ENCODE data around the gene OTOR. TPM values are rescaled to one million over a fixed set of nuclear protein-coding genes. Genes with fewer than 3 reads are reported as not detected.
A peak's percentile ranks its signal among the peaks of the same experiment; 100 is the strongest.

OTOR gene
- total and polyA plus RNA-seq, 2 of the 13 experiments (the other 11 are each of a cell fraction or from before 2014, with no cell fraction given): not detected

DNA sequence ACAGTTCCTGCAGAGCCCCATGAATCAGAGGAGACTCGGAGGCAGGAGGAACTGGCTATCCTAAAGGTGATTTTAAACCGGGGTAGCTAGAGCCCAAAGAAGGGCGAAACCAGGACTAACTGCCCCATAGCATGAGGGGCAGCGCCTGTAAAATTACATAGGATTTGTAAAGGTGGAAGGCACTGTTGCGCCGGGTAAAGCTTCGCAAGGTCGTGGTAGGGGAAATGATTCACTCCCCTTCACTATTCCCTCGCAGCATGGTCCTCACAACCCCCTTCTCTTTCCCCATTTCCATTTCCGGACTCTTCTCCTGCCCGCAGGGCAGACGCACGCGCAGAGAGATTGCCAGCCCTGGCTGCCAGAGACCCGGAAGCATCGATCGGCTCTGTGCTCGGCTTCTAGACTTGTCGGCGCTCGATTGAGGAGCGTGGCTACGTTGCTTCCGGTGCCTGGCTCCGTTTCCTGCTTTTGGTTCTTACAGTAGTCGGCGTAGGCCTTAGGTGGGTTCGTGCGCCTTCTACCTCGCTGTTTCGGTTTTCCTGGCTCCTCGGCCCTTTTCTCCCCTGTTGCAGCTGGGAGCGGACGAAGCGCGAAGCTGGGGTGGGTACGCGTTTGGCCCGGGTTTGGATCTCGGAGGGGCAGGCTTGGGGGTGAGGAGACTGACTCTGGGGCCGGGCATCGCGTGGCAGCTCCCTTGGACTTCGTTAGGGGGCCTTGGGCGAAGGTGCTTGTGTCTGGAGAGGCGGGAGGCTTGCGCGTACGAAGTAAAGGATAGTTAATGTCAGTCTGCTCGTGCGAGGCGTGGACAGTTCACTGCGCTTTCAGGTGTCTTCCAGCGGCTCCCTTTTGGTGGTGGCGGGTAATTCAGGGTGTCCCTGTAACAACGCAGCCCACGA lies 18.3 kb upstream of the OTOR start, which contains the start of gene SNRPB2 (continued):
- TF ChIP-seq HOXA5 (CRISPR knock-in tag; IDR thresholded peaks at IDR 0.05) (peak; percentile 95), SUZ12 (IDR thresholded peaks at IDR 0.05; ENCODE audit: low read depth, low read length) (peak; percentile 25; the same call in 1 of the 2 replicates), KDM4B (CRISPR knock-in tag; IDR thresholded peaks at IDR 0.05) (peak; percentile 99), TFAP4 (IDR thresholded peaks at IDR 0.05; ENCODE audit: borderline replicate concordance, low read depth) (no peak; the same call in 1 of the 2 replicates), SMAD9 (CRISPR knock-in tag; IDR thresholded peaks at IDR 0.05) (peak; percentile 99), EEA1 (CRISPR knock-in tag; IDR thresholded peaks at IDR 0.05; ENCODE audit: borderline replicate concordance) (peak; percentile 98), AHR (CRISPR knock-in tag; IDR thresholded peaks at IDR 0.05) (peak; percentile 98), SMAD3 (CRISPR knock-in tag; IDR thresholded peaks at IDR 0.05) (peak; percentile 99), ZNF142 (CRISPR knock-in tag; IDR thresholded peaks at IDR 0.05) (peak; percentile 90), PLRG1 (conservative IDR thresholded peaks at IDR 0.05) (no peak), IRX3 (CRISPR knock-in tag; IDR thresholded peaks at IDR 0.05; ENCODE audit: borderline replicate concordance, low read depth) (peak; percentile 92; the same call in 1 of the 2 replicates), ZMAT3 (CRISPR knock-in tag; conservative IDR thresholded peaks at IDR 0.05) (peak; percentile 90; the same call in 1 of the 2 replicates), ZNF83 (CRISPR knock-in tag; IDR thresholded peaks at IDR 0.05; ENCODE audit: borderline replicate concordance) (peak; percentile 95; the same call in 1 of the 2 replicates), ZNF331 (CRISPR knock-in tag; IDR thresholded peaks at IDR 0.05) (peak; percentile 98), ZNF589 (CRISPR knock-in tag; conservative IDR thresholded peaks at IDR 0.05) (peak; percentile 92), ZNF253 (CRISPR knock-in tag; IDR thresholded peaks at IDR 0.05; ENCODE audit: borderline replicate concordance) (peak; percentile 80; the same call in 1 of the 2 replicates), SNAPC2 (CRISPR knock-in tag; IDR thresholded peaks at IDR 0.05) (peak; percentile 84), SOX6 (IDR thresholded peaks at IDR 0.05) (no peak), SOX6 (CRISPR knock-in tag; IDR thresholded peaks at IDR 0.05) (peak; percentile 68), ZNF879 (CRISPR knock-in tag; IDR thresholded peaks at IDR 0.05) (peak; percentile 77; the same call in 1 of the 2 replicates), DNMT3B (CRISPR knock-in tag; conservative IDR thresholded peaks at IDR 0.05) (peak; percentile 96; the same call in 1 of the 2 replicates)
- TF ChIP-seq, protein P1, sequence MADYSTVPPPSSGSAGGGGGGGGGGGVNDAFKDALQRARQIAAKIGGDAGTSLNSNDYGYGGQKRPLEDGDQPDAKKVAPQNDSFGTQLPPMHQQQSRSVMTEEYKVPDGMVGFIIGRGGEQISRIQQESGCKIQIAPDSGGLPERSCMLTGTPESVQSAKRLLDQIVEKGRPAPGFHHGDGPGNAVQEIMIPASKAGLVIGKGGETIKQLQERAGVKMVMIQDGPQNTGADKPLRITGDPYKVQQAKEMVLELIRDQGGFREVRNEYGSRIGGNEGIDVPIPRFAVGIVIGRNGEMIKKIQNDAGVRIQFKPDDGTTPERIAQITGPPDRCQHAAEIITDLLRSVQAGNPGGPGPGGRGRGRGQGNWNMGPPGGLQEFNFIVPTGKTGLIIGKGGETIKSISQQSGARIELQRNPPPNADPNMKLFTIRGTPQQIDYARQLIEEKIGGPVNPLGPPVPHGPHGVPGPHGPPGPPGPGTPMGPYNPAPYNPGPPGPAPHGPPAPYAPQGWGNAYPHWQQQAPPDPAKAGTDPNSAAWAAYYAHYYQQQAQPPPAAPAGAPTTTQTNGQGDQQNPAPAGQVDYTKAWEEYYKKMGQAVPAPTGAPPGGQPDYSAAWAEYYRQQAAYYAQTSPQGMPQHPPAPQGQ (CRISPR knock-in tag; IDR thresholded peaks at IDR 0.05; ENCODE audit: borderline replicate concordance): no peak; the same call in 1 of the 2 replicates

All from HepG2 (cell line).